Measurements from ENCODE around the gene MAN2B2.
"Not testable (repeated sequence)": the region's sequence is repeated elsewhere in the genome, so short reads cannot be mapped to it uniquely, and the experiment has no call there.

The MAN2B2 gene

GRCh38 chr4:6647582-6648230, 72.7 kb downstream of the MAN2B2 start:
- no peak for DNase-seq

GRCh38 chr4:6649216-6649615, 74.2 kb downstream of the MAN2B2 start:
- DNase-seq: no peak

- not testable (repeated sequence) for DNase-seq
Observed at GRCh38 chr4:6654211-6654610, 79.2 kb downstream of the MAN2B2 start.

GRCh38 chr4:6655291-6655690, 80.3 kb downstream of the MAN2B2 start:
- not testable (repeated sequence) for DNase-seq

- no peak for DNase-seq
Observed at GRCh38 chr4:6655924-6656323, 80.9 kb downstream of the MAN2B2 start.

- DNase-seq: no peak
Observed at GRCh38 chr4:6657242-6658208, 82.5 kb downstream of the MAN2B2 start.

- DNase-seq: no peak
Observed at GRCh38 chr4:6658209-6658595, 83.2 kb downstream of the MAN2B2 start.

- DNase-seq: peak; percentile 59
Observed at GRCh38 chr4:6658597-6659075, 83.6 kb downstream of the MAN2B2 start.

GRCh38 chr4:6659897-6660296, 84.9 kb downstream of the MAN2B2 start:
- no peak for DNase-seq

GRCh38 chr4:6660430-6660829, 85.4 kb downstream of the MAN2B2 start:
- DNase-seq: no peak

- DNase-seq: no peak
Observed at GRCh38 chr4:6662591-6662990, 87.6 kb downstream of the MAN2B2 start.

- DNase-seq: no peak
Observed at GRCh38 chr4:6663596-6664393, 88.8 kb downstream of the MAN2B2 start.

- DNase-seq: no peak
Observed at GRCh38 chr4:6665320-6665654, 90.3 kb downstream of the MAN2B2 start.

GRCh38 chr4:6668391-6668790, 93.4 kb downstream of the MAN2B2 start:
- no peak for DNase-seq

- no peak for DNase-seq
Observed at GRCh38 chr4:6671648-6672047, 96.7 kb downstream of the MAN2B2 start.

- DNase-seq: no peak
Observed at GRCh38 chr4:6672131-6672530, 97.1 kb downstream of the MAN2B2 start.

- not testable (repeated sequence) for DNase-seq
Observed at GRCh38 chr4:6672541-6673190, 97.7 kb downstream of the MAN2B2 start.

All from activated CD8-positive, alpha-beta memory T cell treated with anti-CD3 and anti-CD28 coated beads, Interleukin-2, amount 50 U/mL, for 4 hours (primary cell).